Gastroesophageal sphincter (tissue), 3 donors: ENCODE data around the gene STK35.

Experiments
- CTCF ChIP-seq, 4 experiments: fragments of 200-600 bp in 2 of 4; fragments of 450-650 bp in 2 of 4; sonication (generic) in 1 of 4; IDR thresholded peaks; one replicate each; pipeline ENCODE4 v1.5.1; 2017 to 2019; ENCODE audit warnings: antibody characterized with exemption in 4 of 4, mild to moderate bottlenecking in 2 of 4, moderate library complexity in 2 of 4
- POLR2A ChIP-seq, 2 donors: fragments of 450-650 bp; IDR thresholded peaks; one replicate each; pipeline ENCODE4 v1.6.1; 2017; ENCODE audit warnings: antibody characterized with exemption in 2 of 2, mild to moderate bottlenecking in 2 of 2, moderate library complexity in 1 of 2

DNA sequence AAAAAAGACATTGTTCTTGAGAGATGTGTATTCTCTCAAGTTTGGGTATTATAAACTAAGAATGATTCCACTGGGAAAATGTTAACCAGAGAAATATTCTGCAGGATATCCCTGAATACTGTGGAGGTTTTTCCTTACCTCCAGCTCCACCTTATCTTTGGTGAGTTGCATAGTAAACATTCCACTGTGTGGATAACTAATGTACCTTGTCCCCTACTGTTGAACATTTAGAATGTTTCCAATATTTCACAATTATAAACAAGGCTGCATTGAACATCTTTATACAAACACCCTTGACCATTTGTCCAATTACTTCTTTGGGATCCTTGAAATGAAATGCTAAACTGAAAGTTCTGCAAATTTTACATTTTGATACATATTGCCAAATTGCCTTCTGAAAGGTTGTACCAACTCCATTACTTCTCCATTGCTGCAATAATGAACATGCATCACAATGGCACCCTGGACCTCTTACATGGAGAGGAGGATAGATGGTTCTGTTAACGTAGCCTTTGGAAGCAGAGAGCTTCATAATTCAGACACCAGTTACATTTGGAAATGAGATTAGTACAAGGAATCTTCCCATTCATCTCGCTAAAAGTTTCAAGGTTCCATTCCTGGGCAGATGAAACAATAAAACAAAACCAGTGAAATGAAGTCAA lies 35.0 kb upstream of the STK35 start:
- TF ChIP-seq CTCF (IDR thresholded peaks at IDR 0.05) = no peak
- TF ChIP-seq POLR2A (IDR thresholded peaks at IDR 0.05) = no peak
